Forelimb muscle (tissue), 1 donor: ENCODE data around the gene VASH2. TPM values are rescaled to one million over a fixed set of nuclear protein-coding genes. Genes with fewer than 3 reads are reported as not detected.

Source experiments
- DNase-seq: peaks from one replicate; pipeline ENCODE4 v3.0.0-alpha.2; 2013; ENCODE audit warnings: low read depth
- polyA plus RNA-seq: library from polyadenylated mRNA; unstranded; fragments of 120-200 nt; gene quantifications from one replicate; pipeline ENCODE4 v1.2.1, GENCODE V29; 2013; ENCODE audit not compliant: insufficient read length

Gene VASH2
- polyA plus RNA-seq, 1 donor: 41.0 TPM

- no peak for DNase-seq
These were observed 19.2 kb upstream of the VASH2 start for GRCh38 chr1:212930986-212931678.

- DNase-seq: no peak
These were observed 16.4 kb upstream of the VASH2 start for GRCh38 chr1:212933815-212934471.

DNA sequence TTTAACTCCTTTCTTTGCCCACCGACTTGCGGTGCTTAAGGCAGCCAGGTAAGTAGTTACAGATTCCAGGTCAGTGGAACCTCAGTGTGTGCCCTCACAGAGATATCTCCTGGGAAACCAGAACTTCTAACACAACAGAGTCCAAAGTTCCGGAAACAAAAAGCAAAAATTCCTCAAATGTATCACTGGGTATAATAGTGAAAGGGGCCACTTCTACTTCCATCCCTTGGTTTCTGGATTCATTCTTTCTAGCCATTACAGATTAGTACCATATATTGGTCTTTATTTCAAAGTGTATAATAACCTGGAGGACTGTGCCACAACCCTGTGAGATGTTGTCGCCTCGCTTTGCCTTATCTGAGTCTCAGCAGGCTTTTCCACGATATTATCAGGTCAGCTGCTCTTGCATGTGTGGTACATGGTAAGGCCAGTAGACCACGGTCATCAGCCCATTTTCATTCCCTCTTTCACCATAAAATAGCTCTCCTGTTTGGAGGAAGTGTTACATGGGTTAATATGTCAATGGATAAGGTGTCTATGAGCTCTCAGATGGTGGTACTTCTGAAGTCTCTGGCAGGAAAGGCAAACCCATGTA lies 14.9 kb upstream of the VASH2 start:
- DNase-seq: no peak

DNA sequence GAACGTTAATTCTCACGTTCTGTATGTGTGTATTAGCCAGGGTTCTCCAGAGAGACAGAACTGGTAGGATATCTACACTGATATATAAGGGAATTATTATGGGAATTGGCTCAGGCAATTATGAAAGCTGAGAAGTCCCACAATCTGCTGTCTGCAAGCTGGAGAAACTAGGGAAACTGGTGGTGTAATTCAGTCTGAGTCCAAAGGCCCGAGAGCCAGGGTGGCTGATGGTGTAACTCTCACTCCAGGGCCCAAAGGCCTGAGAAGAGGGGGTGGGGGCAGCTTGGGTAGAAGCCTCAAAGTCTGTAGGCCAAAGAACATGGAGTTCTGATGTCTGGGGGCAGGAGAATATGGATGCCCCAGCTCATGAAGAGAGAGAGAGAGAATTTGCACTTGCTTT lies 13.3 kb upstream of the VASH2 start:
- no peak for DNase-seq

DNA sequence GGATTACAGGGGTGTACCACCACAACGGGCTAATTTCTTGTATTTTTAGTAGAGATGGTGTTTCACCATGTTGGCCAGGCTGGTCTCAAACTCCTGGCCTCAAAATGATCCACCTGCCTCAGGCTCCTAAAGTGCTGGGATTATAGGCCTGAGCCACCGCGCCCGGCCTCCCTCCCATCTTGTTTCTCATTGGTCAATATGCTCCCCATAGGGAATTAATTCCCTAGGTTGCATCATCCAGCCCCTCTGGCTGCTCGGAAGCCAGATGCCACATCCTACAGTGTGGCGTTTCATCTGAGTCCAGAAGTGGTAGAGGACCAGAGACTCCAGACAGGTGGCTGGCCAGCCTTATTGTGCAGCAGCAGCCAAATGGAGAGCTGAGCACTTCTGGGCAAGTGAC lies 11.5 kb upstream of the VASH2 start:
- DNase-seq: no peak

DNA sequence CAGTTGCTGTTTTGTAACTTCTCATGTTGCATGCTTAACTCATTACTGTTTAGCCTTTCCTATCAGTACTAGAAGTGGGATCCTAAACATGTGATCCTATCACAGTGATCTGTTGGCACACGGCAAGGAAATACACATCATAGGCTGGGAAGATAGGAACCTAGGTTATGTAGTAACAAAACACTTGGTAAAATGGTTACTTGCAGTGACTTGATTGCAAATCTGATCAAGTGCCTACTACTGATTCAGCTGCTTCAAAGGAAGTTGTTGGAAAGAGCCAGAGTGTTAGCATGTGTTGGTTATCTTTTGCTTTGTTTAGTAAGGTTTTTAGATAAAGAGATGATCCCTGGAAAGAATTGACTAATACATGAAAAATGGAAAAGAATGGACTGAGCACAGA lies 8.9 kb upstream of the VASH2 start:
- DNase-seq: no peak

DNA sequence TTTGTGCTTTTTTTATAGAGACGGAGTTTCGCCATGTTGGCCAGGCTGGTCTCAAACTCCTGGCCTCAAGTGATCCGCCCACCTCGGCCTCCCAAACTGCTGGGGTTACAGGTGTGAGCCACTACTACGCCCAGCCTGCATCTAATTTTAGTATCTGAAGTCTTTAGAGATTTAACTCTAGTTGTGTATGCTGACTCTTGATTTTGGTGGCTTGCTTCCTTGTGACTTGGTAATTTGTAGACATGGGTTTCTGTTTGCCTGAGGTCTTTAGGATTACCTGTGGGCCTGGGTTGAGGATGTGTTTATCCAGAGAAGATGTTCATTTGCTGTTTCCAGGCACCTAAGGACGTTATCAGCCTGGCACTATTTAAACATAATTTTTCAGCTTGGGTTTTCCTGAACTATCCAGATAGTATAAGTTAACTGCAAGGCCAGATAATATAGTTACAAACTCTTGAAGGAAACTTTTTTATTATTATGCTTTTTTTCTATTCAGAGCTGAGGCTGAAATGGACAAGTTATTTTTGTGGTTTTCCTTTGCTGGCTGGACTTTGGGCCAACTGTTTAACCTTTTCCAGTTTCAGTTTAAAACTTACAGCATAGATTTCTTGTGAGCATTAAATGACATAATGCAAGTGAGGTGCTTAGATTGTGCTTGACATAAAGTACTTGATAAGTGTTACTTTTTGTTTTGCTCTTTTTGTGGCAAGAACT lies 7.5 kb upstream of the VASH2 start:
- DNase-seq: no peak

DNA sequence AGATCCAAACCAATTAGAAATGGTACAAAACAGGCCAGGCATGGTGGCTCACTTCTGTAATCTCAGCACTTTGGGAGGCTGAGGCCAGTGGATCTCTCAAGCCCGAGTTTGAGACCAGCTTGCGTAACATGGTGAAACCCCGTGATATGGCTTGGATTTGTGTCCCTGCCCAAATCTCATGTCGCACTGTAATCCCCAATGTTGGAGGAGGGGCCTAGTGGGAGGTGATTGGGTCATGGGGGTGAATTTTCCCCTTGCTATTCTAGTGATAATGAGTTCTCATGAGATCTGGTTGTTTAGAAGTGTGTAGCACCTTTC lies 7.0 kb upstream of the VASH2 start:
- no peak for DNase-seq

GRCh38 chr1:212944229-212944901 lies 6.0 kb upstream of the VASH2 start:
- DNase-seq: no peak

DNA sequence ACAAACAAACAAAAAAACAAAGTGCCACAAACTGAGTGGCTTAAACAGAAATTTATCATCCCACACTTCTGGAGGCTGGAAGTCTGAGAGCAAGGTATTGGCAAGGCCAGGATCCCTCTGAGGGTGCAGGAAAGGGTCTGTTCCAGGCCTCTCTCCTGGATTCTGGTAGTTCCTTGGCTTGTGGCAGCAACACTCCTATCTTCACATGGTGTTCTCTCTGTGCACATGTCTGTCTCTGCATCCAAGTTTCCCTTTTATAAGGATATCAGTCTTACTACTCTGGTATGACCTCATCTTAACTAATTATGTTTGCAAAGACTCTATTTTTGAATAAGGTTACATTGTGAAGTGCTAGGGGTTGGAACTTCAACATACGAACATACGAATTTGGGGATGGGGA lies 5.3 kb upstream of the VASH2 start:
- no peak for DNase-seq

- DNase-seq: no peak
These were observed 4.7 kb upstream of the VASH2 start for GRCh38 chr1:212945463-212946160.

DNA sequence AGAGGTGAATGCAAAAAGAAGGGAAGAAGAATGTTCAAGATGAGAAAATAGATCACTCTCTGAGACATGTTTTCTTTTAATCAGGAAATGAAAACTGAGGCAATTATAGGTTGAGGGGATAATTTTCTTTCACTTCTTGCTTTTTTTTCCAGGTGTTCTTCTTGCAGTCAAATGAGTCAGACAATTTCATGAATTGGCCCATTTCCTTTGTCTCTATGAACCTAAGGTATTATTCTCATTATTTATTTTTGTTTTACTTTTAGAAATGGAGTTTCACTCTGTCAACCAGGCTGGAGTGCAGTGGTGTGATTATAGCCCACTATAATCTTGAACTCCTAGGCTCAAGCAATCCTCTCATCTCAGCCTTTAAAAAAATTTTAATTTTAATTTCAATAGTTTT lies 3.5 kb upstream of the VASH2 start:
- no peak for DNase-seq

- no peak for DNase-seq
These were observed 570 bp upstream of the VASH2 start for GRCh38 chr1:212949771-212950170.

- DNase-seq: no peak
These were observed 995 bp downstream of the VASH2 start for GRCh38 chr1:212951126-212951946.

DNA sequence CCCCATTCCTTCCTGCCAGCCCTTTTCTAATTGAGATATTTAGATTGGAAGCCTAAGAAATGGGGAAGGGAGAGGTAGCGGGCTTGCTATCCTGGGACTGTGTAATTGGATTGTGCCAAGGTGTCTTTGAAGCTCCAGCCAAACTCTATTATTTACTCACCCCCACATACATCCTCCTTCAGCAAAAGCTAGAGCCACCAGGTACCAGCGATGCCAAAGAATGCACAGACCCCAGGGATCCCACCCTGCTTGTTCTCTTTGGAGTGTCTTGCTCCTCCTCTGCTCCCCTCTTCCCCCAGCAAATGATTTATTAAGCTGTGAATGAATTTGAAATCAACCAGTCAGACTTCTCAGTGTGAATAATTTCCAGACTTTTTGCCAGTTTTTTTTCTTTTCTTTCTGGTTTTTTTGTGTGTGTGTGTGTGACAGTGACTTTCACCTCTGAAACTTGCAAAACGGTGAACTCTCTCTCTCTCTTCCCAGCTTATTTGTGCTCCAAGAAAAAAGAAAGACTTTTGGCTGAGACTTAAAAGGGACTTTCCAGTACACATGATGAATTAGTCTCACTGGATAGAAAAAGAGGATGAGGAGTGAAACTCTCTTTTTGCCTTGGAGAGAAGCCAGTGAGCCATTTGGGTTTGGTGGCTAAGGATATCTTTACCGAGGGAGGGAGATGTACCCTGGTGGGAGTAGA lies 1.8 kb downstream of the VASH2 start:
- no peak for DNase-seq

DNA sequence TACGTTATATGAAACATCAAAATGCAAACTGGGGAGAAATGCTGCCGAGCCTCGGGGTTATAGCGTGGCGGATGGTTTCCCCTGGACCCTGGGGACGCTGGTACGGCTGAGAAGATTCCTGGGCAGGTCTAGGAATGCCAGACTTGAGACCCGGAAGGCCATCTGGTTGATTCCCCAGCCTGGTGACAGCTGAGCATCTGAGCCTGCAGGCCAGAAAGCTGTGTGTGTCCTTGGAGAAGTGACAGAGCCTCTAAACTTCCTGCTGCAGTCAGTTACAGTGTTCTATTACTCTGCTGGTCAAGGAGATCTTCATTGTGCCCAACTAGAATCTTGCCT lies 2.3 kb downstream of the VASH2 start:
- DNase-seq: no peak

DNA sequence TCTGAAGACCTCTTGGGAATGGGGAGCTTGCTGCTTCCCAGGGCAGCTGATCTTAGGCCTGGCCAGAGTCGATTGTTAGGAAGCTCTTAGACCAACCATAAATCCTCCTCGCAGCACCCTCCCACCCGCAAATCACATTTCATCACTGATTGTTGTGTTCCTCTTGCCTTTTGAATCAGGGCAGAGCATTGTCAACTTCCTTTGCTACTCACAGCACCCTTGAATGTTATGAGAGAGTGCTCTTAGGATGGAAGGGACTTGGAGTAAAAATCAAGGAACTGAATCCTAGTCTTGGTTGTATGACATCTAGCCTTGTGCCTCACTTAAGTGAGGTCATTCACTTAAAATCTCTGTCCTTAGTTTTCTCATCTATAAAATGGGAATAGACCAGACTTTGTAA lies 3.0 kb downstream of the VASH2 start:
- no peak for DNase-seq

DNA sequence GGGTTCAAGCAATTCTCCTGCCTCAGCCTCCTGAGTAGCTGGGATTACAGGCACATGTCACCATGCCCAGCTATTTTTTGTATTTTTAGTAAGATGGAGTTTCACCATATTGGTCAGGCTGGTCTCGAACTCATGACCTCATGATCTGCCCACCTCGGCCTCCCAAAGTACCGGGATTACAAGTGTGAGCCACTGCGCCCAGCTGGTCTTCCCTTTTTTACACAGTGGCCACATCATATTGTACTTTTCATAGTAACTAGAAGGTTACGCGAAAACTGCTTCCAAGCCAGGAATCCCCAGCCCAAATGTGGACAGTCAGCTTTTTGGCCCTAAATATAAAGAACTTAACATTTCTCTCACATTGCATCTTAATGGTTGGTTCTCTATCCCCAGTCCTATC lies 4.2 kb downstream of the VASH2 start:
- DNase-seq: no peak

- DNase-seq: no peak
These were observed 4.8 kb downstream of the VASH2 start for GRCh38 chr1:212955098-212955497.

DNA sequence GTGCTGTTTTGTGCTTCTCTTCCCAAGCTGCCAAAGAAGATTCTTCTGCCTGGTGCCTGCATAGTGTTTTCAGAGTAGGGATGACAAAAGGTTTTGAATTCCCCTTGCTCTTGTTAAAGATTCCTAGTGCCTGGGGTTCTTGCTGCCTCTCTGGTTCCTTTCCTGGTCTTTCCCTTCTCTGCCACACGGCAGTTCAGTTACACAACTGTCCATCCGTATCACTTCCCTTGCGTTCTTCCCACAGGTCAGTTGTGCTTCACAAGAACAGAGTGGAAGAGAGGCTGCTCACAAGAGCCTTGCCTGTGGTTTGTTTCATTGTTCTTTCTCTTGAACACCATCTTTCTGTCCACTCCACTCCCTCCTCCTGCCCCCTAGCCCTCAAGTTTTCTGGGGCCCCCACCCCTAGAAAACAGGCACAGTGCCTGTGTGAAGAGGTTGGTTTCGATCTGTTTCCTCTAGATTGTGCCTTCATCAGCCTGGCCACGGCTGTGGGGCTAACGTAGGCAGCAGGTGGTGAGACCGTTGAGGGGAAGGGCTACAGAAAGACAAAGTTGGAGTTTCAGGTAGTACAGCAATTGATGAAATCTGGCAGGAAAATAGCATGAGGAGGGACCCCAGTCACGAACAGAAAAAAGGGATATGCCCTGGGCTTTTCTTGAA lies 5.8 kb downstream of the VASH2 start:
- DNase-seq: no peak
